ENCODE measurements around the gene EFCAB10. TPM values are rescaled to one million over a fixed set of nuclear protein-coding genes. Genes with fewer than 3 reads are reported as not detected.
A peak's percentile ranks its signal among the peaks of the same experiment; 100 is the strongest.

Gene EFCAB10
- total and polyA plus RNA-seq, 2 of the 13 experiments (the other 11 are each of a cell fraction or from before 2014, with no cell fraction given): 0.40 TPM; not detected in 1

GRCh38 chr7:105521717-105522463, 59.4 kb downstream of the EFCAB10 start, which contains the start of gene PUS7 (continued):
- TF ChIP-seq ETS1 (CRISPR knock-in tag; IDR thresholded peaks at IDR 0.05) (0 out of 2 replicates have a peak, but pooled peaks have one; percentile 57), KDM2A (CRISPR knock-in tag; IDR thresholded peaks at IDR 0.05; ENCODE audit: borderline replicate concordance, low read depth) (peak; percentile 42), NFE2L2 (IDR thresholded peaks at IDR 0.05; ENCODE audit: low read length) (no peak), ZNF773 (CRISPR knock-in tag; IDR thresholded peaks at IDR 0.05; ENCODE audit: borderline replicate concordance) (peak; percentile 40; the same call in 1 of the 2 replicates), ZNF761 (CRISPR knock-in tag; conservative IDR thresholded peaks at IDR 0.05) (0 out of 2 replicates have a peak, but pooled peaks have one; percentile 51), ZNF687 (CRISPR knock-in tag; IDR thresholded peaks at IDR 0.05) (peak; percentile 86), ZNF75D (CRISPR knock-in tag; IDR thresholded peaks at IDR 0.05; ENCODE audit: borderline replicate concordance) (peak; percentile 61; the same call in 1 of the 2 replicates), ZBTB46 (CRISPR knock-in tag; IDR thresholded peaks at IDR 0.05; ENCODE audit: borderline replicate concordance) (peak; percentile 24; the same call in 1 of the 2 replicates), ZNF24 (IDR thresholded peaks at IDR 0.05) (no peak), TRIM24 (CRISPR knock-in tag; IDR thresholded peaks at IDR 0.05) (no peak), REPIN1 (CRISPR knock-in tag; IDR thresholded peaks at IDR 0.05; ENCODE audit: borderline replicate concordance, low read depth) (no peak), ZNF205 (CRISPR knock-in tag; IDR thresholded peaks at IDR 0.05) (peak; percentile 3; the same call in 1 of the 2 replicates)
- TF ChIP-seq, protein P1, sequence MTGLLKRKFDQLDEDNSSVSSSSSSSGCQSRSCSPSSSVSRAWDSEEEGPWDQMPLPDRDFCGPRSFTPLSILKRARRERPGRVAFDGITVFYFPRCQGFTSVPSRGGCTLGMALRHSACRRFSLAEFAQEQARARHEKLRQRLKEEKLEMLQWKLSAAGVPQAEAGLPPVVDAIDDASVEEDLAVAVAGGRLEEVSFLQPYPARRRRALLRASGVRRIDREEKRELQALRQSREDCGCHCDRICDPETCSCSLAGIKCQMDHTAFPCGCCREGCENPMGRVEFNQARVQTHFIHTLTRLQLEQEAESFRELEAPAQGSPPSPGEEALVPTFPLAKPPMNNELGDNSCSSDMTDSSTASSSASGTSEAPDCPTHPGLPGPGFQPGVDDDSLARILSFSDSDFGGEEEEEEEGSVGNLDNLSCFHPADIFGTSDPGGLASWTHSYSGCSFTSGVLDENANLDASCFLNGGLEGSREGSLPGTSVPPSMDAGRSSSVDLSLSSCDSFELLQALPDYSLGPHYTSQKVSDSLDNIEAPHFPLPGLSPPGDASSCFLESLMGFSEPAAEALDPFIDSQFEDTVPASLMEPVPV (CRISPR knock-in tag; IDR thresholded peaks at IDR 0.05): no peak
- TF ChIP-seq, protein P2, sequence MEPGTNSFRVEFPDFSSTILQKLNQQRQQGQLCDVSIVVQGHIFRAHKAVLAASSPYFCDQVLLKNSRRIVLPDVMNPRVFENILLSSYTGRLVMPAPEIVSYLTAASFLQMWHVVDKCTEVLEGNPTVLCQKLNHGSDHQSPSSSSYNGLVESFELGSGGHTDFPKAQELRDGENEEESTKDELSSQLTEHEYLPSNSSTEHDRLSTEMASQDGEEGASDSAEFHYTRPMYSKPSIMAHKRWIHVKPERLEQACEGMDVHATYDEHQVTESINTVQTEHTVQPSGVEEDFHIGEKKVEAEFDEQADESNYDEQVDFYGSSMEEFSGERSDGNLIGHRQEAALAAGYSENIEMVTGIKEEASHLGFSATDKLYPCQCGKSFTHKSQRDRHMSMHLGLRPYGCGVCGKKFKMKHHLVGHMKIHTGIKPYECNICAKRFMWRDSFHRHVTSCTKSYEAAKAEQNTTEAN (CRISPR knock-in tag; conservative IDR thresholded peaks at IDR 0.05): peak; percentile 79
